ENCODE data around the gene CRTC3.

The CRTC3 gene

DNA sequence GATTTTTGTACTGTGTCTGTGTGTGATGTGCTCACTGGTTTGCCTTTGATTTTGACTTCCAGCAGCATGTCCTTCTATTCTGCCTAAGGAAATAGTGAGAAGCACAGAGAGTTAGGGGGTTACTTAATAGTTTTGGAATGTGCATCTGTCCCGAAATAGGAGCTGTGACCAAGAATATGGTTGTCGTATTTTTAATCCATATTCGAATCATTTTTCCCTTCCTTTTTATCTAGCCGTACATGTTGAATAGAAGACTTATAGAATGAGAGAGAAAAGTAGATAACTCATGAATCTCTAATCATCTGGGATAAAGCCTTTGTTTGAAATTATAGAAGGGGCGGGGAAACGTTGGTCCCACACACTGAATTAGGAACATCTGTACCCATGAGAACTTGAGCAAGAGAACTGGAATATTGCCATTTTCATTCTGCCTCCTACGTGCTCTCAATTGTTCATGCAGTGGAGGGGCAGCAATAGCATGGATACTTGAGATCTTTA, 23.6 kb downstream of the CRTC3 start:
- no peak overlapping the region for H3K4me3 ChIP-seq (ENCODE audit: low read depth, low read length)
- TF ChIP-seq, protein P1, sequence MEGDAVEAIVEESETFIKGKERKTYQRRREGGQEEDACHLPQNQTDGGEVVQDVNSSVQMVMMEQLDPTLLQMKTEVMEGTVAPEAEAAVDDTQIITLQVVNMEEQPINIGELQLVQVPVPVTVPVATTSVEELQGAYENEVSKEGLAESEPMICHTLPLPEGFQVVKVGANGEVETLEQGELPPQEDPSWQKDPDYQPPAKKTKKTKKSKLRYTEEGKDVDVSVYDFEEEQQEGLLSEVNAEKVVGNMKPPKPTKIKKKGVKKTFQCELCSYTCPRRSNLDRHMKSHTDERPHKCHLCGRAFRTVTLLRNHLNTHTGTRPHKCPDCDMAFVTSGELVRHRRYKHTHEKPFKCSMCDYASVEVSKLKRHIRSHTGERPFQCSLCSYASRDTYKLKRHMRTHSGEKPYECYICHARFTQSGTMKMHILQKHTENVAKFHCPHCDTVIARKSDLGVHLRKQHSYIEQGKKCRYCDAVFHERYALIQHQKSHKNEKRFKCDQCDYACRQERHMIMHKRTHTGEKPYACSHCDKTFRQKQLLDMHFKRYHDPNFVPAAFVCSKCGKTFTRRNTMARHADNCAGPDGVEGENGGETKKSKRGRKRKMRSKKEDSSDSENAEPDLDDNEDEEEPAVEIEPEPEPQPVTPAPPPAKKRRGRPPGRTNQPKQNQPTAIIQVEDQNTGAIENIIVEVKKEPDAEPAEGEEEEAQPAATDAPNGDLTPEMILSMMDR (IDR thresholded peaks at IDR 0.05; ENCODE audit: borderline replicate concordance, insufficient read depth, low read depth, low read length), result no peak

DNA sequence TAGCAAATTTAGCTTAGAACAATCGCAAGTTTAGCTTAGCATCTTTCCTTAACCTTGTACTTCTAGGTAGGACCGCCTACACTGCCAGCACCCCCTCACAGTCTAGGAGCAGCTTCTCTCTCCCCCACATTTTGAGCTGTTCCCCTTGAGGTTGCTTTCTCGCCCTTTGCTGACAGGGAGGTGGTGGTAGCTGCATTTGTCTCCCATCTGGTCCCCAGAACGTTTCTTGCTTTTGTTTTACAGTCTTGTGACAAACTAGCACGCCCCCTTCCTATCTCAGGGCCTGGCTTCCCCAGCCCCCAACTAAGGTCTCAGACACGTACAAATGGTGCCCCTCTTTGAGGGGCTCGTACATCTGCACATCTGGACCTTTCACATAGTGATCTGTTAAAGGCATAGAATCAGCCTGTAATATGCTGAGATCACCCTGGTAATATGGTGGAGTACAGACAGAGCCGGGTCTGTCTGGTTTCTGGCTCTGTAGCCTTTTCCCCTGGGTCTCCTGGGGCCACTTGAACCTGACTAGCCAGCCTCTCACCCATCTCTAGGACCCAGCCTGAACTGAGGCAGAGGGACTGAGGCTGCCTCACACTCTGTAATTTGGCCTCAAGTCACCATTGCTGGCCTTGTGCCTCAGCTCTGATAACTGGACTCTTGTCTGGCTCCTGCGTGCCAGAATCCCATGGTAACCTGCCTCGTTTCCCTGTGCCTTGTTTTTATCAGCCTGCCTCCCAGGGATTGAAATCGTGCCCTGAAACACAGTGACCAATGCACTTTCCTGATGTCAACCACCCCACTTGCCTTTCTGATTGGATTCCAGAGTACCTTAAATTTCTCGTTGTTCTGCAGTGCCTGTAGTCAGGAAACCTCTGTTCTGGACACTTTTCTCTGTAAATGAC, 27.7 kb downstream of the CRTC3 start:
- no peak overlapping the region for H3K4me3 ChIP-seq (ENCODE audit: low read depth, low read length)
- TF ChIP-seq, protein P1 (IDR thresholded peaks at IDR 0.05; ENCODE audit: borderline replicate concordance, insufficient read depth, low read depth, low read length), result no peak

DNA sequence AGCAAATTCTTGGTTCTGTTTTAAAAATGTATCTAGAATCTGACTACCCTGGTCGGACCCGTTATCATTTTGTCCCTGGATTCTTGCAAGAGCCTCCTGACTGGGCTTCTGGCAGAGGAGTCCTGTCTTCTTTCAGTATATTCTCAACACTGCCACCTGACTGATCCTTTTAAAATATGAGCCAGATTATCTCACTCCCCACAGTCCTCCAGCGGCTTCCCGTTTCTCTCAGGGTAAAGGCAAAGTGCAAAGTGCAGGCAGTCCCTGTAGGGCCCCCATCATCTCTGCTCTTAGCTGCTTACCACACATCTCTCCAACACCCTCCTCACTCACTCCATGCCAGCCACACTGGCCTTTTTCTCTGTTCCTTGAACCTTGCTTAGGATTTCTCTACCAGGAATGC, 28.4 kb downstream of the CRTC3 start:
- TF ChIP-seq, protein P1 (IDR thresholded peaks at IDR 0.05; ENCODE audit: borderline replicate concordance, insufficient read depth, low read depth, low read length), result no peak
- no peak overlapping the region for H3K4me3 ChIP-seq (ENCODE audit: low read depth, low read length)

DNA sequence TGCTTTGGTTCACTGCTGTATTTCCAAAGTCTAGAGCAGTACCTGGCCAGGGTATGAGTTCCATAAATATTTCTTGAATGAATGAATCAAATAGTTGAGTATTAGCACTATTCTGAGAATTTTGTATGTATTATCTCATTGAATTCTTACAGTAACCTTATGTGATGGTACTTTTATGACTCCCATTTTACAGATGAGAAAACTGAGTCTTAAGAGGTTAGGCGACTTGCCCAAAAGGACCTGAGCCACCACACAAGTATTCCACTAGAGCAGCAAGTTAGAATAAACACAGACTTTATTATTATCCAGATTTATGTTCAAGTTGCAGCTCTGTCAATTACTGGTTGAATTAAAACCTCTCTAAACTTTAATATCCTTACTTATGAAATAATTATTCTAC, 29.4 kb downstream of the CRTC3 start:
- TF ChIP-seq, protein P1 (IDR thresholded peaks at IDR 0.05; ENCODE audit: borderline replicate concordance, insufficient read depth, low read depth, low read length), result no peak

DNA sequence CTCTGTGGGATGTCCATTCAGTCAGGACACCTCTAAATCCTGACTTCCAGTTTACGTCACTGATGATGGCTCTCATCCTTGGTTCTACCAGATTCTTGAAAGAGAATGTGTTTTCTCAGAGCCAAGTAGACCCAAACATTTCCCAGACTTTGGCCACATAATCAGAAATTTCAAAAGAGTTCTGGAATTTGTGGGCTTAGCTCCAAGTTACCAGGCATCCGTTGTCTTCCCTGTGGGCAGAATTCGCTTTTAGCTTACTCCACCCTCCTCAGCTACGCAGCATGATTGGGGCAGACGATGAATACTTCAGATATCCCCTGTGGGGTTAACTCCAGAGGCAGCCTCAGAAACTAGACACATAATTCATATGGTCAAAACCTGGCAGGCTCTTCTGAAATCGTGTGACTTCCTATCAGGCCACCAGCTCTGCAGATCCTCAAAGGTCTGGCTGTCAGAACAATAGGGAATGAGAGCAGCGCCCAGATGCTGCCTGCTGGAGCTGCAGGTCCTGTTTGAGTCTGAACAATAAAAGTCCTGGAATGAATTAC, 30.6 kb downstream of the CRTC3 start:
- no peak overlapping the region for H3K4me3 ChIP-seq (ENCODE audit: low read depth, low read length)
- TF ChIP-seq, protein P1 (IDR thresholded peaks at IDR 0.05; ENCODE audit: borderline replicate concordance, insufficient read depth, low read depth, low read length), result no peak

More for the DNA sequence above, 29.4 kb downstream of the CRTC3 start:
- H3K4me3 ChIP-seq (ENCODE audit: low read depth, low read length), result no peak overlapping the region

DNA sequence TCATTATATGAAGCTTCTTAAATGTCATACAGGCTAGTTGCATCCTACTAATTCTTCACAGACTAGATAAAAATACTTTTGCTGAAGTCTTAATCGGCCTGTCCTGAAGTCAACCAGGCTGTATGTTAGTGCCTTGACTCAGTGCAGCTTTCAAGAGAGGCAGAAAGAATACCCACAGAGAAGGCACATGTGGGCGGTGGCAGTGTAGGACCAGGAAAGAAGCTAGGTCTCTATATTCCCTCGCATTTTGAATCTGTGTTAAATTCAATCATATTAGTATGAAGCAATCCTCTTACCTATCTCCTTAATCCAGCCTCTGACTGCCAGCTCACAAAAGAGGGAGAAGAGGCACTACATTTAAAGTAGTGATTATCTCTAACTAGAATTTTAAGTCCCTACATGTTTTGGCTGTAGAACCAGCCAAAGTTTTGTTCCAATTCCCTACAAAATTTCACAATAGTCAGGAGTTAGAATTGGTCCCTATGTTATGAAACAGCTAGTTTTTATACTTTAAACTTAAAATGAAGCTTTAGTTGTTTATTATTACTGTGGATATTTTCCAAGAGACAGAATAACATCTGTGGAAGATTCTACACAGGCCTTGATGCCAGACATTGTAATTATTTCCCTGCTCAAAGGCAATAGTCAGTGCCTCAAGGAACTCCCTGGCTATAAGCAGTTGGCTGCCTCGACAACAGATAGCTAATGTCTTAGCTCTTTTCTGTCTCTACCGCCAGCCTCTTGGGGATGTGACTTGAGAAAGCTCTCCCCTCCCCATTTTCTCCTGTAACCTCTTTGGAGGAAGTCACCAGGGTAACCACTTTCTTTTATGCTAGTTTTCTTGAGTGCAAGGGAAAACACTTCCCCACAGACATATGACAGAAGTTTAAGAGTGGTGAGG, 31.9 kb downstream of the CRTC3 start:
- TF ChIP-seq, protein P1 (IDR thresholded peaks at IDR 0.05; ENCODE audit: borderline replicate concordance, insufficient read depth, low read depth, low read length), result no peak
- no peak overlapping the region for H3K4me3 ChIP-seq (ENCODE audit: low read depth, low read length)
